Activated CD8-positive, alpha-beta T cell treated with anti-CD3 and anti-CD28 coated beads for 36 hours (primary cell): ENCODE measurements around the gene ARPC1B. TPM values are rescaled to one million over a fixed set of nuclear protein-coding genes. Genes with fewer than 3 reads are reported as not detected.
A peak's percentile ranks its signal among the peaks of the same experiment; 100 is the strongest.

Experiments
- ATAC-seq: fragments of 200-7000 bp; cut with Tn5 transposase; one replicate; pipeline ENCODE4 v1.10.0; 2021; ENCODE audit warnings: mild to moderate bottlenecking, moderate library complexity
- CTCF ChIA-PET: fragments of 350-600 bp; sonication (Branson Sonifier 250); formaldehyde crosslinking; loops from one replicate; lab custom pipeline; 2021; ENCODE audit warnings: antibody characterized with exemption; lab: Charles Lee
- POLR2A ChIA-PET: fragments of 350-600 bp; sonication (Branson Sonifier 250); formaldehyde crosslinking; loops from one replicate; lab custom pipeline; 2021; ENCODE audit warnings: antibody characterized with exemption; lab: Charles Lee
- DNase-seq: peaks from one replicate; pipeline ENCODE4 v3.0.0-alpha.2; 2020
- H3K27ac Mint-ChIP-seq: one replicate; pipeline ENCODE4 v1.8.0; 2021; ENCODE audit warnings: mild to moderate bottlenecking, mixed read lengths
- H3K27me3 Mint-ChIP-seq: one replicate; pipeline ENCODE4 v1.8.0; 2021; ENCODE audit warnings: mixed read lengths
- H3K36me3 Mint-ChIP-seq: one replicate; pipeline ENCODE4 v1.8.0; 2021; ENCODE audit warnings: low read depth, mixed read lengths
- H3K4me1 Mint-ChIP-seq: one replicate; pipeline ENCODE4 v1.8.0; 2021; ENCODE audit warnings: low read depth, mixed read lengths
- H3K4me3 Mint-ChIP-seq: one replicate; pipeline ENCODE4 v1.8.0; 2021; ENCODE audit warnings: mild to moderate bottlenecking, moderate library complexity, mixed read lengths
- H3K9me3 Mint-ChIP-seq: one replicate; pipeline ENCODE4 v1.8.0; 2021; ENCODE audit warnings: mixed read lengths
- intact Hi-C: fragments of 100-400 bp; cut with micrococcal nuclease; formaldehyde crosslinking; loops from one replicate; pipeline ENCODE4 v1.10.0; 2022
- total RNA-seq, 2 experiments: library from RNA; stranded (reverse); gene quantifications; one replicate each; pipeline ENCODE4 v1.2.3, GENCODE V29; 2021
- TF ChIP-seq, protein P1 (sequence below): fragments of 200-600 bp; IDR thresholded peaks from one replicate; pipeline ENCODE4 v1.8.0; 2022; ENCODE audit warnings: antibody characterized with exemption, mild to moderate bottlenecking

Gene ARPC1B
- total RNA-seq, 2 experiments from 2014 or later, result 304 to 307 TPM

- Mint-ChIP-seq H3K27ac (peak overlapping the region; percentile 97), H3K36me3 (peaks cover 37% of the 10 kb centered on the region), H3K4me3 (peak overlapping the region; percentile 90), H3K9me3 (no peaks in the 10 kb centered on the region), H3K4me1 (peaks cover 41% of the 10 kb centered on the region), H3K27me3 (no peaks in the 10 kb centered on the region)
- intact Hi-C loops, result no loop called here
- ATAC-seq, result no peak
- POLR2A ChIA-PET, result interaction anchor here (1.0 to 5.6 kb wide), 8 partner anchors 8 to 32 kb away, joined by 3 to 58 read pairs (median 18); partner anchors contain the start of genes ARPC1B, CPSF4 and PTCD1
- TF ChIP-seq, protein P1, sequence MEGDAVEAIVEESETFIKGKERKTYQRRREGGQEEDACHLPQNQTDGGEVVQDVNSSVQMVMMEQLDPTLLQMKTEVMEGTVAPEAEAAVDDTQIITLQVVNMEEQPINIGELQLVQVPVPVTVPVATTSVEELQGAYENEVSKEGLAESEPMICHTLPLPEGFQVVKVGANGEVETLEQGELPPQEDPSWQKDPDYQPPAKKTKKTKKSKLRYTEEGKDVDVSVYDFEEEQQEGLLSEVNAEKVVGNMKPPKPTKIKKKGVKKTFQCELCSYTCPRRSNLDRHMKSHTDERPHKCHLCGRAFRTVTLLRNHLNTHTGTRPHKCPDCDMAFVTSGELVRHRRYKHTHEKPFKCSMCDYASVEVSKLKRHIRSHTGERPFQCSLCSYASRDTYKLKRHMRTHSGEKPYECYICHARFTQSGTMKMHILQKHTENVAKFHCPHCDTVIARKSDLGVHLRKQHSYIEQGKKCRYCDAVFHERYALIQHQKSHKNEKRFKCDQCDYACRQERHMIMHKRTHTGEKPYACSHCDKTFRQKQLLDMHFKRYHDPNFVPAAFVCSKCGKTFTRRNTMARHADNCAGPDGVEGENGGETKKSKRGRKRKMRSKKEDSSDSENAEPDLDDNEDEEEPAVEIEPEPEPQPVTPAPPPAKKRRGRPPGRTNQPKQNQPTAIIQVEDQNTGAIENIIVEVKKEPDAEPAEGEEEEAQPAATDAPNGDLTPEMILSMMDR, result no peak
- peak; percentile 32 for DNase-seq
- CTCF ChIA-PET, result interaction anchor here (0.8 to 1.2 kb wide), 2 partner anchors 23 to 41 kb away, joined by 3 to 5 read pairs; no protein-coding TSS in a partner anchor
Observed at GRCh38 chr7:99406557-99406956, 32.0 kb downstream of the ARPC1B start.

- CTCF ChIA-PET, result interaction anchor here (0.8 to 2.3 kb wide), 6 partner anchors 8 to 42 kb away, joined by 3 to 6 read pairs (median 4); no protein-coding TSS in a partner anchor
- TF ChIP-seq, protein P1, result no peak
- H3K27me3 Mint-ChIP-seq, result no peaks in the 10 kb centered on the region
- ATAC-seq (peak; percentile 10), DNase-seq (peak; percentile 44)
- peak overlapping the region; percentile 97 for H3K27ac Mint-ChIP-seq
- POLR2A ChIA-PET, result interaction anchor here (1.0 to 5.6 kb wide), 16 partner anchors 10 to 82 kb away, joined by 3 to 58 read pairs (median 7); partner anchors contain the start of genes ARPC1A, ARPC1B, ATP5MF and CPSF4
- no peaks in the 10 kb centered on the region for H3K9me3 Mint-ChIP-seq
- intact Hi-C loops, result no loop called here
- H3K36me3 Mint-ChIP-seq, result peaks cover 43% of the 10 kb centered on the region
- H3K4me3 Mint-ChIP-seq, result peak overlapping the region; percentile 90
- peaks cover 41% of the 10 kb centered on the region for H3K4me1 Mint-ChIP-seq
Observed at GRCh38 chr7:99407872-99408378, 33.4 kb downstream of the ARPC1B start.

DNA sequence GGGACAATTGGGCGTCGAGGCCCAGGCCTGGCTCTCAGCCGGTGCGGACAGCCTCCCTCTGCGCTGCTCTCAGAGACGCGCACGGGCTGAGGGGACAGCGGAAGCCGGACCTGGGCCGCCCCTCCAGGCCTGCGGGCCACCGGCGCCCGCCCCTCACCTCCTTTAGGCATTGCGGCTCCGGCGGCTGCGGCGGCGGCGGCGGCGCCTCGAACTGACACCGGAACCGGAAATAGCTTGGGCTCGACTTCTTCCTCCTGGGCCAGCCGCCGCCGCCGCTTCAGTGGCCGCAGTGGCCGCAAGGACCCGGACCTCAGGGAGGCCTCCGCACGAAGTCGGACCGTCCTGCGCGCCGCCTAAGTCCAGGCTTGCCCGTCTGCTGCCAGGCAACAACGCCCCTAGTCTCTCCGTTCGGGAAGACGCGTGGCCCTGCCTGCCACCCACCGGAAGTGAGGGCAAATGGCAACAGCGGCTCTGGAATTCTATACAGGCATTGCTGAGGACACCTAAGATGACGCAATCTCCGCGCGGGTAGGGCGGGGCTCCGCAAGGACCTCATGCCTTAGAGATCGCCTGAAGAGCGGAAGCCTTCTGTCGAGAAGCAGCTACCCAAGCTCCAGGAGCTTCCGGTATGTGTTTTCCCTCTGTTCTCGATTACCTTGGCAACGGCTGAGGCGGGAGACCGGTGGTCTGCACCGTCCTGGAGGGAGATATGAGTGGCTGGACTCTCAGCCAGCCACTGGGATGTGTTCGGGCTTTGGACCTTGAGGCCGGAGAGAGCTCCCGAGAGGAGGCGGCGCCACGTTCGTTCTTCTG, 34.1 kb downstream of the ARPC1B start, which contains the start of the genes BUD31 and PDAP1:
BUD31 (plus strand) TSS at position 591 of the 813 bp plus-strand sequence. CDS start 2,124 bp downstream, outside the sequence.
PDAP1 (minus strand) TSS at position 219 of the 813 bp plus-strand sequence; CDS start at position 170, 49 bp downstream.
- TF ChIP-seq, protein P1, result no peak
- Mint-ChIP-seq H3K36me3 (peaks cover 42% of the 10 kb centered on the region), H3K27ac (peak within 1 kb of the TSS; percentile 97), H3K27me3 (no peaks in the 10 kb centered on the region), H3K4me3 (peak within 1 kb of the TSS; percentile 90), H3K4me1 (peaks cover 43% of the 10 kb centered on the region), H3K9me3 (no peaks in the 10 kb centered on the region)
- intact Hi-C loops, result no loop called here
- ATAC-seq, result peak; percentile 90
- CTCF ChIA-PET, result interaction anchor here (0.8 to 2.3 kb wide), 5 partner anchors 8 to 28 kb away, joined by 3 to 6 read pairs (median 3); no protein-coding TSS in a partner anchor
- POLR2A ChIA-PET, result interaction anchor here (0.7 to 5.6 kb wide), 26 partner anchors 9 to 578 kb away, joined by 3 to 58 read pairs (median 5); partner anchors contain the start of genes ARPC1B, ATP5MF, CPSF4 and PTCD1
- DNase-seq, result peak; percentile 93

DNA sequence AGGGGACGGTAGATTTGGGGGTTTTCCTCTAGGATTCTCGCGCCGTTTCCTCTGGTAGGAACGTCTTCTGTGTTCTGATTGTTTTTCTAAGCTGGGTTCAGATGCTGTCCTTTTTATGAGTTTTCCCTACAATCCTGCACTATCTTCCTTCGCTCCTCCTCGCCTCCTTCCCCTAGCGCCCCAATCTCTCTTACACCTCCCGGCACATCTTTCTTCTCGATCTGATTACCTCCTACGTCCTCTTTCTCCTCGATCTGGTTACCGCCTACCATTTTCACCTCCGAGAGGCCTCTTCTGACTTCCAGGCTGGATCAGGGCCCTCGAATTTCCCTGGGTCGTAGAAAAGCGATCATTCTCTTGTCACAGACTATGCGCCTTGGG, 34.7 kb downstream of the ARPC1B start:
- Mint-ChIP-seq H3K36me3 (peaks cover 37% of the 10 kb centered on the region), H3K27me3 (no peaks in the 10 kb centered on the region), H3K9me3 (no peaks in the 10 kb centered on the region), H3K27ac (peak overlapping the region; percentile 97), H3K4me1 (peaks cover 38% of the 10 kb centered on the region), H3K4me3 (peak overlapping the region; percentile 90)
- no peak for DNase-seq
- TF ChIP-seq, protein P1, result no peak
- intact Hi-C loops, result no loop called here
- ATAC-seq, result peak; percentile 7
- CTCF ChIA-PET, result interaction anchor here (1.0 to 2.3 kb wide), 4 partner anchors 11 to 29 kb away, joined by 3 to 6 read pairs (median 4); no protein-coding TSS in a partner anchor
- POLR2A ChIA-PET, result interaction anchor here (0.7 to 5.6 kb wide), 19 partner anchors 9 to 577 kb away, joined by 3 to 58 read pairs (median 5); partner anchors contain the start of genes ARPC1B, ATP5MF, CPSF4 and PTCD1
